HL-60 (cell line): ENCODE data around the gene CTU1.

Experiments
- CTCF ChIP-seq: IDR thresholded peaks from one replicate; pipeline ENCODE4 v1.5.1; 2011; ENCODE audit warnings: low read length, control low read depth, inconsistent platforms; ENCODE audit not compliant: insufficient read depth
- POLR2AphosphoS5 ChIP-seq: IDR thresholded peaks from 2 replicates; pipeline ENCODE4 v1.6.1; 2012; ENCODE audit warnings: low read depth

DNA sequence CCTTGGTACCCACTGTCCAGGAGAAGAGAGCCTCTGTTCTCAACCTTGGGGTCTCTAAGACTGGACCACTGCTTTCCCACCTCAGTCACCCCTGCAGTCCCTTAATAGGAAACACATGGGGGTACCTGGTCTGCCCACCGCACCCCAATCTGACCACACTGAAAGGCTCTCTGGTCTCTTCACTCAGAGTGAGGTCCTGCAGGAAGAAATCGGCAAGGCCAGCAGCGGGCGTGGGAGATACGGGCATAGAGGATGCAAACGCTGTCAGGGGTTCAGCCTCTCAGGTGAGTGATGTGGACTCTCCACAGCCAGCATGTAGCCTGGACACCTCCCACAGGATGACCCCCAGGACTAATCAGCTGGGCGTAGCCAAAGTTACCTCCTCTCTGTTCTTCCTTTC, 20.0 kb upstream of the CTU1 start:
- TF ChIP-seq CTCF (no peak), POLR2AphosphoS5 (no peak)
